ENCODE results near the gene MTG2. TPM values are rescaled to one million over a fixed set of nuclear protein-coding genes. Genes with fewer than 3 reads are reported as not detected.

MTG2 gene
- polyA plus RNA-seq, 3 donors: 26.3 to 35.4 (median 28.2) TPM

DNA sequence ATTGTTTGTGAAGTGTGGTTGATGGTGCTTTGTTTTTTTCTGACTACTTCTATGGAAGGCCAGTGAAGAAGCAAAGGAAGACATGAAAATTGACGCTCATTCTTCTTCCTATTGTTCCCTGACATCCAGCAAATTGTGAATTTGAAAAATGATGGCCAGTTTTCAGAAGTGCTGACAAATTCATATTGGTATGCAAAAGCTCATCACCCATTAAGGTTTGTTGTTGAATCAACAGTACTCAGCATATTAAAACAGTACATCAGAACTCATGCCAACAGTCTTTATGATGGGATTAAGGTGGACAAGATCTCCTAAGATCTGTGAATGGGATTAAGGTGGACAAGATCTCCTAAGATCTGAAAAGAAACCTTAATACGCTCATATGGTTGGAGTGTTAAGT is 1.0 kb upstream of the MTG2 start:
- DNase-seq (ENCODE audit: low read depth in 3 of 3, low spot score in 2 of 3): no peak

DNA sequence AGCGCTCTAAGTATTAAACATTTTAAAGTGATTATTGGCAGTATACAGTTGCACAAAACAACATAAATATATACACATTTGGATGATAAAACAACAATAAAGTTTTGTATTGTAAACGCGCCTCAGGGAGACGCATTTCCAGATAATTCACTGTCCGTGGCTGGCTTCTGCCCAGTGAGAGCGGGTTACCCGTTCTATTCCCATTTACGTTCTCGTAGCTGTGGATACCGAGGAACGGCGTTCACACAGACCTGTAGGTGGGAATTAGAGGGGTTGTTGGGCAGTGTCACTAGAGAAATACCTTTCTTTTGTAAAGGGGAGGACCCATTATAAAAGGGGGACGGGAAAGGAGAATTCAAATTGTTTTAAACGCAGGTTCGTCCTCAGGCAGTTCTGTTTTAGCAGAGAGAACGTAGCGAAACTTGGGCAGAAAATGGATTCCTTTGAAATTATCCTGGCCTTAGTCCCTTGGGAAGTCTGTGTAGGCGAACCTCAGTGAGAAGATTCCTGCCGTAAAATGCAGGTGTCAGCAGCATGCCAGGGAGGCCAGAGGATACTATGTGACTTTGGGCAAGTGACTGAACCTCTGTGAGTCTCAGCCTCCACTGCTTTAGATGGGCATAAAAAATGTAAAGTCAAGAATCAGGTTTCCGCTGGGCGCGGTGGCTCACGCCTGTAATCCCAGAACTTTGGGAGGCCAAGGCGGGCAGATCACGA is 756 bp downstream of the MTG2 start:
- no peak for DNase-seq (ENCODE audit: low read depth in 3 of 3, low spot score in 2 of 3)

DNA sequence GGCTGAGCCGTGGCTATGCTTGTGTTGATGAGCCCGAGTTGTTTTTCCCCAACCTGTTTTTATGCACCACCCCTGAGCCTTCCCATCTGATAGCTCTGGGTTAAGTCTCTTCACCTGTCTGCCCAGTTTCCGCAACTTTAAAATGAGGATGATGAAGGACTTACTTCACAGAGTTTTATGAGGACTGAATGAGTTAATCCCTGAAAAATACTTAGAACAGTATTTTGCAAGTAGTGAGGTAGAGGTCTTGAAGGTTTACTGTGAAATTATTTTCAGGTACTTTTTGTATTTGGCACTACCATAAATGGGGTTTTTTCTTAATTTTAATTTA is 3.2 kb downstream of the MTG2 start:
- no peak for DNase-seq (ENCODE audit: low read depth in 3 of 3, low spot score in 2 of 3)

DNA sequence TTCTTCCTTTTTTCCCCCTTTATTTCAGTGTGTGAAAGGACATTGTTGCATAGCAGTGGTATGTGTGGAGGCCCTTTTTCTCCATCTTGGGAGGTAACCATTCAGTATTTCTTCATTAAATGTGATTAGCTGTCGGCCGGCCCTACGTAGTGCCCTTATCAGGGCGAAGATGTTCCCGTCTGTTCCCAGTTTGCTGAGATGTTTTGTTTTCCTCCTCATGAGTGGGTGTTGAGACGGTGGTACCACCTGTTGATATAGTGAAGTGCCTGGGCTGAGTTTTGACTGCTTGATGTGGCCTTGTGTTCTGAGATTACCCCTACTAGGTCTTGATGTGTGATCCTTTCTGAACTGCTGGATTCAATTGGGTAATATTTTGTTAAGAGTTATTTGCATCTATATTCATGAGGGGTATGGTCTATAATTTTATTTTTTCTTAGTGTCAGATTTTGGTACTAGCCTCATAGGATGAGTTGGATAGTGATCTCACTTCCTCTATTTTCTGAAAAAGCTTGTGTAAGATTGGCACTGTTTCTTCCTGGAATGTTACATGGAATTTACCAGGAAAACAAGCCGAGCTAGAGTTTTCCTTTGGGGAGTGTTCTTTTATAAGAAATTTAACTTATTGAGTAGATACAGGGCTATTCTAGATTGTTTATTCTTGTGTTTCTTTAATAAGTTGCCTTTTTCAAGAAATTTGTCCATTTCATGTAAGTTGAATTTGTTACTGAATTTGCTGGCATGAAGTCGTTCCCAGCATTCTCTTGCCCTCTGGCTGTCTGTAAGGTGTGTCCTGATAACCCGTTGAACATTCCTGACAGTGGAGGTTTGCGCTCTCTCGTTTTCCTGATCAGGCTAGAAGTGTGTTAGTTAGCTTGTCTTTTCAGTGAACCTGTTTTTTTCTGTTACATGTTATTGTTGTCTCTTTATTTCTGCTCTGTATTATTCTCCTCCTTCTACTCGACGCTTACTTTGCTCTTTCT is 4.3 kb downstream of the MTG2 start:
- no peak for DNase-seq (ENCODE audit: low read depth in 3 of 3, low spot score in 2 of 3)

DNA sequence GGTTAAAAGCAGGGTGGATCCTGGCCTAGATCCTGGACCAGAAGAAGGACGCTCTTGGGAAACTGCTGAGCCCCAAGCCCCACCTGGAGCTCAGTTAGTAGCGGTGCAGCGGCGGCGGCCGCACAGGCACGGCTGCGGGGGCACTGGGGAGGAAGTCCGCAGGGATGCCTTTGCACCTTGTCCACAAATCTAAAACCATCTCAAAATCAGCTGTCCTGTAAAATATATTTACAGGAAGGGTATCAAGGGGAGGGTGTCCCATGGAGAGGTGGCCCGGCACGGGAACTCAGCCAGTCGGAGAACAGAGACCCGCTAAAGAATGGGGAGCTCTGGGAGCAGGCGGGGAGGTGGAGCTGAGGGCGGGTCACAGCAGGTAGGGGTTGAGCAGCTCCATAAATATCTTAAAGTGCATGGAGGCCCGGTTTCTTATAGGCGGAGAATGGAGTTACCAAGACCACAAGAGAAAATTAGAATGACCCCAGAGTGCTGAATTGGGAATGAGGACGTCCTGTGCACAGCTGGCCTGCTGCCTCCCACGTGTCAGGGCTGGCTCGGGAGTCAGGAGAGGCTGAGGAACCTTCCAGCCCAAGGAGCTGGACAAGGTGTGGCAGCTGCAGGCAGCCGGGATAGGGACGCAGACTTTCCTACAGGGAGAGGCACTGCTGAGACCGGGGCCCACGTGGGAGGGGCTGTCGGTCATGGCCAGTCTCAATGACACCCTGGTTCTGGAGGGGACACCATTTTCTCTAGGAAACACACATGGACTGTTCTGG is 8.0 kb downstream of the MTG2 start:
- DNase-seq (ENCODE audit: low read depth in 3 of 3, low spot score in 2 of 3): no peak

DNA sequence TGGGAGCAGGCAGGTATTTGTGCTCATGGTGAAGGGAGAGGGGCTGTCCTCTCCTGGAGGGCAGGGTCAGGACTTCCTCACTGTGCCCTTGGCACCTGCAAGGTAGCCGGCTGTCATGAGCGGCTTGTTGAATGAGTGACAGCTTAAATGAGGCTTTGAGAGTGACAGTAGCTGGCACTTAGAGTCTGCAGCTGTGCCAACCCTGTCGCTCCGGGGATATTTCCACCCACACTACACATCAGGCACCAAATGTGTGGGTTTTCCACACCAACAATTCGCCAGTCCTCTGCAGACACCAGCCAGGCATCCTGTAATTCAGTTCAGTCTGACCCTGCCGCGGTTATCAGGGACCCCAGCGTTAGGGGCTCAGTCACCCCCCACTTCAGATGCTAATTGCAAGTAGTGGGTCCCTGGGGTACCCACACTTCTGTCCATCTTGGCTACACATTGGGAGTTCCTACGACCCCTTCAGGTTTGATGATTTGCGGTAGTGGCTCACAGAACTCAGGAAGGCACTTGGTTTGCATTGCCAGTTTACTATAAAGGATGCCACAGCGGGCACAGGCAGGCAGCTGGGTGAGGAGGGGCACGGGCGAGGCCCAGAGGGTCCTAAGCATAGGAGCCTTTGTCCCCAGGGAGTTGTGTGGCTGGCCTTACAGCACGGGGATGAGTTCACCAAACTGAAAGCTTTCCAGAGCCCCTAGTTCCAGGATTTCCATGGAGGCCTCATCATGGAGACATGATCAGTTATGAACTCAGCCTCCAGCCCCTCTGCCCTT is 9.1 kb downstream of the MTG2 start:
- DNase-seq (ENCODE audit: low read depth in 3 of 3, low spot score in 2 of 3): no peak

DNA sequence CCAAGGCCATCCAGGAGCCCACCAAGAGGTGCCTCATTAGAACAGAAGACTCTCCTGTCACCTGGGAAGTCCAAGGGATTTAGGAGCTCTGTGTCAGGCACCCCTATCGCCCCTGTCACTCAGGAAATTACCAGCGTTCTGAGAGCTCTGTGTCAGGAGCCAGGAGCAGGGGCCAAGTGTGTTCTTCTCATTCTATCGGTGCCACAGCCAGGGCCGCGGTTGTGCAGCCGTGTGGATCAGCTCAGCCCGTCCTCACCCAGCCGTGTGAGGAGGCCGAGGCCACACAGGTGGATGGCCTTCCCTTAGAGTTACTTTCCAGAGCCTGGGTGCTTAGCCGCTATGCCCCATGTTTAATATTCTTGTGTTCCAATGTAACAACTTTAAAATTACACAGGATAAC is 9.8 kb downstream of the MTG2 start:
- no peak for DNase-seq (ENCODE audit: low read depth in 3 of 3, low spot score in 2 of 3)

DNA sequence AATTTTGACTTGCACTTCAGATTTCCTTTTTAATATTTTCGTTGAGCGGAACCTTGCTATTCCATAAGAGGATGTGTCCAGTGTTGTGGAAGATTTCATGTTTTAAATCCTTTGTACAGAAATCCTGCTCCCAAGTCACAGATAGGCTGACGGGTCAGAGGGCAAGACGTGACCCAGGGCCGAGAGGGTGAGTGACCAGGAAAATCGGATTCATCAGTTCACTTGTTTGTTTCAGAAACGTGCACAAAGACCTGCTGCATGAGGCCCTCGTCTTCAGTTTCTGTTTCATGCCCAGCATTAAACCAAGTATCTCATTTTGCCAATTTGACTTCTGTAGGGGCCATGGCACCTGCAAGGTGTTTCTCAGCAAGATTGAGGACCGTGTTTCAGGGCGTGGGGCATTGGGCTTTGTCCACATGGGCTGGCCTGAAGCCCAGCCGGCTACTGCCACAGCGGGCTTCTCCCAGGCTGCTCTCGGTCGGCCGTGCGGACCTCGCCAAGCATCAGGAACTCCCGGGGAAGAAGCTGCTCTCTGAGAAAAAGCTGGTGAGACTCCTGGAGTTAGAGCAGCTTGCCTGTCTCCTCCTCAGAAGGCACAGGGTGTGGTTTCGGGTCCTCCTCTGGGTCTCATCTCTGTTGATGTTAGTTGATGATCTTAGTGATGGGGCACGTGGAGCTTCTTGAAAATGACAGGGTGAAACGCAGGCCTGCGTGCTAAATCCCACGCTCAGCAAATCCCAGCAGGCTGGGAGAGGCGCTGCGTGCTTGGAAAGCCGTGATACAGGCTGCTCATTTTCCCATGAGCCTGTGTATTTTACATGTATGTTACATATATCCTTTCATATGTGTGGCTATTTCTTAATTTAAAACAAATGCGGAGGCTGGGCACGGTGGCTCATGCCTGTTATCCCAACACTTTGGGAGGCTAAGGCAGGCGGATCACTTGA is 10.5 kb downstream of the MTG2 start:
- no peak for DNase-seq (ENCODE audit: low read depth in 3 of 3, low spot score in 2 of 3)

DNA sequence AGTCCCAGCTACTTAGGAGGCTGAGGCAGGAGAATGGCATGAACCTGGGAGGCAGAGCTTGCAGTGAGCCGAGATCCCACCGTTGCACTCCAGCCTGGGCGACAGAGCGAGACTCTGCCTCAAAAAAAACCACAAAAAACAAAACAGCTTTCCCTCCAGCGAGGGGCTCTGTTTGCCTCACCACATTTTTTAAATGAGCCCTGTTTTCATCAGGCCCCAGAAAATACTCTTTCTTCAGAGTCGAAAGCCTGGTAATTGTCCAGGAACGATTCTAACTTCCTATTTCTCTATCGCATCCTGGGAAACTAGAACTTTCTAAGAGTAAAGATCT is 12.2 kb downstream of the MTG2 start:
- DNase-seq (ENCODE audit: low read depth in 3 of 3, low spot score in 2 of 3): no peak

DNA sequence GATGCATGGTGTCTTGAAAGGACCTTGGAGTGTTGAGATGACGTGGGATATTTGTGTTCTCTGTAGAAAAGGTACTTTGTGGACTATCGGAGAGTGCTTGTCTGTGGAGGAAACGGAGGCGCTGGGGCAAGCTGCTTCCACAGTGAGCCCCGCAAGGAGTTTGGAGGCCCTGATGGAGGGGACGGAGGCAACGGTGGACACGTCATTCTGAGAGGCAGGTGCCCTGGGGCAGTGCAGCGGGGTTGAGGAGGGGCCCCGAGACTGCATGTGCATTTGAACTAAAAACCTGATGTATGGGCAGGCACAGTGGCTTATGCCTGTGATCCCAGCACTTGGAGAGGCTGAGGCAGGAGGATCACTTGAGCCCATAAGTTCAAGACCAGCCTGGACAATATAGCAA is 12.9 kb downstream of the MTG2 start:
- no peak for DNase-seq (ENCODE audit: low read depth in 3 of 3, low spot score in 2 of 3)

DNA sequence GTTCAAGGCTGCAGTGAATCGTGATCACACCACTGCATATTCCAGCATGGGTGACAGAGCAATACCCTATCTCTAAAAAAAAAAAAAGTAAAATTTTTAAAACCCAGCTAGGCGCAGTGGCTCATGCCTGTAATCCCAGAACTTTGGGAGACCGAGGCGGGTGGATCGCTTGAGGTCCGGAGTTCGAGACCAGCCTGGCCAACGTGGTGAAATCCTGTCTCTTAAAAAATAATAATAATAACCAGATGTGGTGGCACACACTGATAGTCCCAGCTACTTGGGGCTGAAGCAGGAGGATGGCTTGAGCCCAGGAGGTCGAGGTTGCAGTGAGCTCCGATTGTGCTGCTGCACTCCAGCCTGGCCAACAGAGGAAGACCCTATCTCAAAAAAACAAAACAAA is 13.5 kb downstream of the MTG2 start:
- DNase-seq (ENCODE audit: low read depth in 3 of 3, low spot score in 2 of 3): no peak

DNA sequence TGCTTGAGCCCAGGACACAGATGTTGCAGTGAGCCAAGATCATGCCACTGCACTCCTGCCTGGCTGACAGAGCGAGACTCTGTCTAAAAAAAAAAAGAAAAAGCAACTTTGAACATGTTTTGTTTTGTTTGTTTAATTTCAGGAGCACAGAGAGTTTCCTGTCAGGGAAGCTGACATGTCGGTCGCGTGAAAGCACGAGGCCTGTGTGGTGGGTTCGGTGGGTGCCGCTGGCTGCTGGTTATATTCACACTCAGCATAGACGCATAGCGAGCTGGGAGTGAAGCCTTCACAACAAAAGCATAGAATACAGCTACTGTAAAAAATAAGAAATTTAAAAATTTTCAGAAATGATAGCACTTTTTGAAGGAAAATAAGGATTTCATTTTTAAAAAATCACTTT is 14.5 kb downstream of the MTG2 start:
- DNase-seq (ENCODE audit: low read depth in 3 of 3, low spot score in 2 of 3): no peak

DNA sequence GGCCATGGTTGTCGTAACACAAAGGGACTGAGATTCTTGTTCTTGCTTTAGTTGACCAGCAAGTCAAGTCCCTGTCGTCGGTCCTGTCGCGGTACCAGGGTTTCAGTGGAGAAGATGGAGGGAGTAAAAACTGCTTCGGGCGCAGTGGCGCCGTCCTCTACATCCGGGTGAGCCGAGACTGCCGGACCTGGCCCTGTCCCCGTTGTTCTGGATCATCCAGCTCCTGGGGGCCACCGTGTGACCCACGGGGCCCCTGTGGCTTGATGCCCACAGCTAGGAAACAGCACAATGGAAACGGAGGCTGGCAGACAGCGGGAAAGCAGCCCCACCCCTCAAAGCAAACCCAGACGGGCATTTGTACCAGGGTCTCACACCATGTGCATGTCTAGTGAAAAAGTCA is 15.0 kb downstream of the MTG2 start:
- DNase-seq (ENCODE audit: low read depth in 3 of 3, low spot score in 2 of 3): no peak

DNA sequence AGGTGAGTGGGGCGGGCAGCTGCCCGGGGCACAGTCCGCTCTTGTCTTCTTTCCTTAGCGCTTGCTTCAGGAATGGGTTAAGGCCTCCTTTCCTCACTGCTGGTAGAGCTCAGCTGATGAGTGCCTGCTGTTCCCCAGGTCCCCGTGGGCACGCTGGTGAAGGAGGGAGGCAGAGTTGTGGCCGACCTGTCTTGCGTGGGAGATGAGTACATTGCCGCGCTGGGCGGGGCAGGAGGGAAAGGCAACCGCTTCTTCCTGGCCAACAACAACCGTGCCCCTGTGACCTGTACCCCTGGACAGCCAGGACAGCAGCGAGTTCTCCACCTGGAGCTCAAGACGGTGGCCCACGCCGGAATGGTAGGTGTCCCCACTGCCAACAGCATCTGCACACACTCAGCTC is 15.7 kb downstream of the MTG2 start:
- DNase-seq (ENCODE audit: low read depth in 3 of 3, low spot score in 2 of 3): no peak

DNA sequence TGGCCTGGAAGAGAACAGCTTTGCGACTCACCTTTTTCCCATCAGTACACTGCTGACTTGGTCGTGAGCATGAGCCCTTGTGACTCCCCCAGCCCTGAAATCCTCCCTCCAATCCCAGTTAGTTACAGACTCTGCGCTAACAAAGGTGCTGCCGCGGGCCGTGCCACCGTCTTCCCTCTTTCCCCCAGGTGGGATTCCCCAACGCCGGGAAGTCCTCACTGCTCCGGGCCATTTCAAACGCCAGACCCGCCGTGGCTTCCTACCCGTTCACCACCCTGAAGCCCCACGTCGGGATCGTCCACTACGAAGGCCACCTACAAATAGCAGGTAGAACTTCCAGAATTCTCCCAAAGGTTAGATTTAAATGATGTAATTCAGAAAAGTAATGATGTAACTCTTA is 16.1 kb downstream of the MTG2 start:
- no peak for DNase-seq (ENCODE audit: low read depth in 3 of 3, low spot score in 2 of 3)

DNA sequence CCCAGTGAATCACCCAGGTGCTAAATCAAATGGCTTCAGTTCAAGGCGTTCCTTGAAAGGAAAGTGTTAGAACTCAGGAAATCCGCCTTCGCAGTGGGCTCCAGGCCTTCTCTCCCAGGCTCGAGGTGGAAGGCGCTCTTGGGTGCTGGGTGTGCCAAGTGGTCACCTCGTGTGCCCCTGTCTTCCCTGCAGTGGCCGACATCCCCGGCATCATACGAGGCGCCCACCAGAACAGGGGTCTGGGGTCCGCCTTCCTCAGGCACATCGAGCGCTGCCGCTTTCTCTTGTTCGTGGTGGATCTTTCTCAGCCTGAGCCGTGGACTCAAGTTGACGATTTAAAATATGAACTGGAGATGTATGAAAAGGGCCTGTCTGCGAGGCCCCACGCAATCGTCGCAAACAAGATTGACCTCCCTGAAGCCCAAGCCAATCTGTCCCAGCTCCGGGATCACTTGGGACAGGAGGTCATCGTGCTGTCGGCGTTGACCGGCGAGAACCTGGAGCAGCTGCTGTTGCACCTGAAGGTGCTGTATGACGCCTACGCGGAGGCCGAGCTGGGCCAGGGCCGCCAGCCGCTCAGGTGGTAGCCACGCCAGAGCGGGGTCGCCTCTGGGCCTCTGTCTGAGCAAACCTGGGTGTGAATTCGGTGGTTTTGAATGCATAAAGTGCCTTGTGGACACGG is 17.8 kb downstream of the MTG2 start:
- no peak for DNase-seq (ENCODE audit: low read depth in 3 of 3, low spot score in 2 of 3)

DNA sequence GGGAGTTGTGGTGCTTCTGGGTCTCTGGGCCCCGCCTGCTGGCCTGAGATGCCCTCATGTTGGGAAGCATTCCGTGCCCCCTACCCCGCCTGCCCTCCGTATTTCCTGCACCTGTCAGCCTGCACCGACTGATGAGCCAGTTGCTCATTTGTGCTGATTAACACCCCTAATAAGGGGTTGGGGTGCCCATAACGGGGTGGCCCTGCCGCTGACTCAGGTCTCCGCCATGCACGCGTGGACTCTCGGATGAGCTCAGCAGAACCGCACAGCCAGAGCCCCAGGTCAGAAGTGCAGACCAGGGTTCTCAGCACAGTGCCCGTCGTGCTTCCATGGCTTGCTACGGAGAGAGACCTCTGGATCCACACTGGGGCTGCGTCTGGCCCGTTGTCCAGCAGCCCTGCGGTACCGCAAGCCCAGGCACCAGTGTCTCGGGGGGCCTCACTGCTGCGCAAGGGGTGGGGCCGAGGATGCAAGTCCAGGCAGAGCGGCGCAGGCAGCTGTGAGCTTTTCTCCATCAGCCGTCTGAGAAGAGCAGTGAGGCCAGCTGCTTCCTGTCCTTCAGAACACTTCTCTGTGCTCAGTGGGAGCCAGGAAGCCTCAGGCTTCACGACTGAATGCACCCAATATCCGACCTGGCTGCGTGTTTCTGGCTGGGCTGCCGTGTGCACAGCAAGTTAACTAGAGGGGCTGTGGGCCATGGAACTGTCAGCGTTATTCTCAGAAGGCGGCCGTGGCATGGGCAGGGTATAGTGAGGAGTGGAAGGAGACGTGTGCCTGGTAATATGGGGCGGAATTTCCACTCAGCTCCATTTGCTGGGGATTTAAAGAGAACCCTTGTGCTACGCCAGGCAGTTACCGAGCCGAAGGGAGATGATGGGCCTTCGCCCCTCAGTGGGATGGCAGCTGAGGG is 18.6 kb downstream of the MTG2 start:
- no peak for DNase-seq (ENCODE audit: low read depth in 3 of 3, low spot score in 2 of 3)

DNA sequence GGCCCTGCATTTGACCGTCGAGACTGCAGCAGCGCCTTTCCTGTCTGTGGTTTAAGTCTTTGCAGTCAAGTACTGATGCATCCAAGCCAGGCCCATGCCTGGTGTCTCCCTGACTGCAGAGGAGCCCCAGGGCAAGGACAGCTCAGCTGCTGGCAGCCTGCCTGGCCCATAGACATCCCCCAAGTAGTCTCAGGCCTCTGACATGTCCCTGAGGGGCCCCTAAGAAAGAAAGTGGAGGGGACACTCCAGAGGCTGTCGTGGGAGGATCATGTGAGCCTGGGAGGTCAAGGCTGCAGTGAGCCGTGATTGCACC is 19.2 kb downstream of the MTG2 start:
- DNase-seq (ENCODE audit: low read depth in 3 of 3, low spot score in 2 of 3): no peak

Data from right renal cortex interstitium (tissue), 3 donors.